HCT116 (cell line): ENCODE data around the gene RAP1B. TPM values are rescaled to one million over a fixed set of nuclear protein-coding genes. Genes with fewer than 3 reads are reported as not detected.

Experiments
- ATAC-seq: fragments of 200-7000 bp; cut with Tn5 transposase; 2 replicates; pipeline ENCODE4 v1.9.1; 2020; ENCODE audit warnings: mild to moderate bottlenecking, moderate library complexity
- BruUV-seq: library from RNA; stranded (reverse); fragments of 400-500 nt; replicated peaks from 2 replicates; lab custom pipeline; 2021; lab: Mats Ljungman, UMichigan
- CTCF ChIA-PET: fragments of 300-600 bp; sonication (Branson Sonifier 250); formaldehyde crosslinking; loops from one replicate; lab custom pipeline; 2021; ENCODE audit warnings: antibody characterized with exemption; lab: Charles Lee
- POLR2A ChIA-PET: fragments of 300-600, 350-600 bp; sonication (Branson Sonifier 250); formaldehyde crosslinking; loops from one replicate; lab custom pipeline; 2021; ENCODE audit warnings: antibody characterized with exemption; lab: Charles Lee
- RAD21 ChIA-PET, 2 experiments: fragments of 300-600 bp; sonication (Branson Sonifier 250); formaldehyde crosslinking; loops; one replicate each; lab custom pipeline; 2023; ENCODE audit warnings: low total read pairs in 2 of 2; ENCODE audit not compliant: uncharacterized antibody in 2 of 2, unreplicated experiment in 2 of 2, low non-redundant PET in 1 of 2; lab: Charles Lee
- DNase-seq: peaks from one replicate; pipeline ENCODE4 v3.0.0-alpha.2; 2010; ENCODE audit warnings: low read depth, low spot score
- H2AFZ ChIP-seq: fragments of 200-600 bp; shearing (Covaris generic), sonication (generic); 2 replicates; pipeline ENCODE4 v1.6.1; 2017; ENCODE audit warnings: low read depth, mixed run types, mixed read lengths, antibody characterized with exemption, low read length; ENCODE audit not compliant: poor library complexity, severe bottlenecking
- H3K27ac ChIP-seq: 2 replicates; pipeline ENCODE4 v1.5.1; 2012; ENCODE audit warnings: low read depth, low read length
- H3K27me3 ChIP-seq: fragments of 200-600 bp; sonication (generic); 2 replicates; pipeline ENCODE4 v1.6.1; 2016; ENCODE audit warnings: mixed run types, low read length, mixed read lengths; ENCODE audit not compliant: insufficient read depth
- H3K36me3 ChIP-seq, 2 experiments: fragments of 200-500 bp in 1 of 2; fragments of 200-600 bp in 1 of 2; sonication (Bioruptor generic) in 1 of 2; sonication (generic) in 1 of 2; 2 replicates each; pipeline versions ENCODE4 v1.5.1 to v1.6.1; 2014 to 2016; ENCODE audit warnings: low read length in 2 of 2, inconsistent platforms in 1 of 2, mixed read lengths in 1 of 2, mixed run types in 1 of 2; ENCODE audit not compliant: insufficient read depth in 2 of 2, control insufficient read depth in 1 of 2
- H3K4me1 ChIP-seq, 2 experiments: fragments of 200-600 bp in 1 of 2; sonication (generic) in 1 of 2; 2 replicates each; pipeline versions ENCODE4 v1.5.1 to v1.6.1; 2012 to 2017; ENCODE audit warnings: low read length in 2 of 2, inconsistent platforms in 1 of 2, mild to moderate bottlenecking in 1 of 2, mixed read lengths in 1 of 2, mixed run types in 1 of 2, moderate library complexity in 1 of 2; ENCODE audit not compliant: insufficient read depth in 2 of 2, control insufficient read depth in 1 of 2
- H3K4me2 ChIP-seq: fragments of 200-600 bp; sonication (generic); 2 replicates; pipeline ENCODE4 v1.6.1; 2017; ENCODE audit warnings: mixed run types, low read length, mixed read lengths
- H3K4me3 ChIP-seq, 2 experiments: fragments of 200-600 bp in 1 of 2; sonication (generic) in 1 of 2; replicated peaks in 1 of 2; 2 replicates each; pipeline ENCODE4 v1.5.1; 2011 to 2016; ENCODE audit warnings: low read length in 2 of 2, control low read depth in 1 of 2, low read depth in 1 of 2, mild to moderate bottlenecking in 1 of 2, mixed read lengths in 1 of 2, mixed run types in 1 of 2
- H3K79me2 ChIP-seq: fragments of 200-600 bp; sonication (generic); 2 replicates; pipeline ENCODE4 v1.6.1; 2017; ENCODE audit warnings: mild to moderate bottlenecking, mixed run types, low read length, moderate library complexity, mixed read lengths; ENCODE audit not compliant: insufficient read depth
- H3K9ac ChIP-seq: fragments of 200-600 bp; sonication (generic); 2 replicates; pipeline ENCODE4 v1.6.1; 2016; ENCODE audit warnings: low read length, mixed read lengths
- H3K9me2 ChIP-seq: fragments of 200-600 bp; sonication (generic), shearing (Covaris generic); 2 replicates; pipeline ENCODE4 v1.6.1; 2017; ENCODE audit warnings: mixed run types, mild to moderate bottlenecking, moderate library complexity; ENCODE audit not compliant: insufficient read depth
- H3K9me3 ChIP-seq, 2 experiments: fragments of 200-500 bp in 1 of 2; fragments of 200-600 bp in 1 of 2; sonication (Bioruptor generic) in 1 of 2; sonication (generic) in 1 of 2; 2 replicates each; pipeline ENCODE4 v1.6.1; 2014 to 2017; ENCODE audit warnings: low read length in 2 of 2, mixed read lengths in 2 of 2, inconsistent platforms in 1 of 2, low read depth in 1 of 2, mild to moderate bottlenecking in 1 of 2, mixed run types in 1 of 2, moderate library complexity in 1 of 2; ENCODE audit not compliant: control insufficient read depth in 1 of 2, insufficient read depth in 1 of 2
- H4K20me1 ChIP-seq: fragments of 200-600 bp; sonication (generic), shearing (Covaris generic); 2 replicates; pipeline ENCODE4 v1.6.1; 2017; ENCODE audit warnings: mixed run types, mild to moderate bottlenecking, moderate library complexity; ENCODE audit not compliant: insufficient read depth
- ATF3 ChIP-seq: IDR thresholded peaks from 2 replicates; pipeline ENCODE4 v1.6.1; 2012
- EGR1 ChIP-seq: IDR thresholded peaks from 2 replicates; pipeline ENCODE4 v1.6.1; 2012; ENCODE audit warnings: low read depth
- JUND ChIP-seq: IDR thresholded peaks from 2 replicates; pipeline ENCODE4 v1.6.1; 2012
- RAD21 ChIP-seq: IDR thresholded peaks from 2 replicates; pipeline ENCODE4 v1.6.1; 2012; ENCODE audit warnings: low read depth, mild to moderate bottlenecking
- SIN3A ChIP-seq: IDR thresholded peaks from 2 replicates; pipeline ENCODE4 v1.6.1; 2012; ENCODE audit warnings: low read depth
- TCF7L2 ChIP-seq: IDR thresholded peaks from 2 replicates; pipeline ENCODE4 v1.7.0; 2011; ENCODE audit warnings: borderline replicate concordance, inconsistent platforms; ENCODE audit not compliant: insufficient read depth, insufficient read length; ENCODE audit errors: extremely low read depth
- ZNF274 ChIP-seq: fragments of 200-500 bp; sonication (Bioruptor generic); IDR thresholded peaks from 2 replicates; pipeline ENCODE4 v1.6.1; 2014; ENCODE audit warnings: mild to moderate bottlenecking, low read depth, low read length, inconsistent platforms
- intact Hi-C: fragments of 100-400 bp; cut with micrococcal nuclease; formaldehyde crosslinking; loops from 2 replicates; pipeline ENCODE4 v1.10.0; 2022
- total RNA-seq: library from RNA; stranded (reverse); gene quantifications from one replicate; pipeline ENCODE4 v1.2.1, GENCODE V29; 2021; ENCODE audit not compliant: unreplicated experiment
- TF ChIP-seq, protein P1 (sequence below): IDR thresholded peaks from 2 replicates; pipeline ENCODE4 v1.6.1; 2011; ENCODE audit warnings: mild to moderate bottlenecking, low read length, moderate library complexity; ENCODE audit not compliant: insufficient replicate concordance; ENCODE audit errors: extremely low read depth
- TF ChIP-seq, protein P2 (sequence below): IDR thresholded peaks from 2 replicates; pipeline ENCODE4 v1.6.1; 2012; ENCODE audit warnings: low read depth

RAP1B gene
- total RNA-seq, 1 experiment from 2014 or later: 79.2 TPM

DNA sequence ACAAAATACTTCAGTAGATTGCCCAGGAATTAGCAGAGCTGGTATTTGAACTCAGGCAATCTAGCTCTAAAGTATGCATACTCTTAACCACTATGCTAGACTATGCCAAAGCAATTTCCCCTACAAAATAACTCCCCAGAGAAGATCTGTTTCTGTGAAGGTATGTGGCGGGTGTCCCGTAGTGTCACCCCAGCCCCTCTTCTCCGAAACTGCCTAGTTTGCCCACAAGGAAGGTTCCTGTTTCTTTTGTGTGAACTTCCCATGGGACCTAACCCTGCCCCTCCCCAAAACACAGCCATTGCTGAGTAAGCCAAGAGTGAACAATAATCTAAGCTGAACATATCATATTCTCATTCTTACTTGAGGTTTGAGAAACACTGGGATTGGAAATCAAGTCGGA, 15.5 kb upstream of the RAP1B start:
- Histone ChIP-seq H3K9me3 (peaks cover 0 to 7% of the 10 kb centered on the region in 2 experiments; a peak in 1 of 4 replicates), H3K36me3 (no peaks in the 10 kb centered on the region), H4K20me1 (no peaks in the 10 kb centered on the region), H3K27ac (no peak overlapping the region), H3K9me2 (no peaks in the 10 kb centered on the region), H3K9ac (no peak overlapping the region), H2AFZ (no peak overlapping the region), H3K79me2 (no peaks in the 10 kb centered on the region), H3K4me2 (no peak overlapping the region), H3K4me1 (no peaks in the 10 kb centered on the region), H3K4me3 (no peak overlapping the region), H3K27me3 (no peaks in the 10 kb centered on the region)
- DNase-seq (no peak), ATAC-seq (no peak)
- POLR2A ChIA-PET: no interaction called here
- CTCF ChIA-PET: no interaction called here
- no peak for TF ChIP-seq ATF3
- TF ChIP-seq SIN3A: no peak
- no peak for TF ChIP-seq RAD21
- TF ChIP-seq JUND: no peak
- TF ChIP-seq, protein P1, sequence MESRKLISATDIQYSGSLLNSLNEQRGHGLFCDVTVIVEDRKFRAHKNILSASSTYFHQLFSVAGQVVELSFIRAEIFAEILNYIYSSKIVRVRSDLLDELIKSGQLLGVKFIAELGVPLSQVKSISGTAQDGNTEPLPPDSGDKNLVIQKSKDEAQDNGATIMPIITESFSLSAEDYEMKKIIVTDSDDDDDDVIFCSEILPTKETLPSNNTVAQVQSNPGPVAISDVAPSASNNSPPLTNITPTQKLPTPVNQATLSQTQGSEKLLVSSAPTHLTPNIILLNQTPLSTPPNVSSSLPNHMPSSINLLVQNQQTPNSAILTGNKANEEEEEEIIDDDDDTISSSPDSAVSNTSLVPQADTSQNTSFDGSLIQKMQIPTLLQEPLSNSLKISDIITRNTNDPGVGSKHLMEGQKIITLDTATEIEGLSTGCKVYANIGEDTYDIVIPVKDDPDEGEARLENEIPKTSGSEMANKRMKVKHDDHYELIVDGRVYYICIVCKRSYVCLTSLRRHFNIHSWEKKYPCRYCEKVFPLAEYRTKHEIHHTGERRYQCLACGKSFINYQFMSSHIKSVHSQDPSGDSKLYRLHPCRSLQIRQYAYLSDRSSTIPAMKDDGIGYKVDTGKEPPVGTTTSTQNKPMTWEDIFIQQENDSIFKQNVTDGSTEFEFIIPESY: no peak
- RAD21 ChIA-PET: no interaction called here
- intact Hi-C loops: no loop called here
- BruUV-seq: no TSS peak

- ChIA-PET POLR2A (no interaction called here), CTCF (no interaction called here), RAD21 (no interaction called here)
- no peak overlapping the region for H3K4me2 ChIP-seq
- H3K36me3 ChIP-seq: no peaks in the 10 kb centered on the region
- ATAC-seq: no peak
- H3K4me3 ChIP-seq: no peak overlapping the region
- intact Hi-C loops: no loop called here
- H3K27ac ChIP-seq: no peak overlapping the region
- no peak for DNase-seq
- H3K4me1 ChIP-seq: no peaks in the 10 kb centered on the region
- no peak overlapping the region for H3K9ac ChIP-seq
- H3K79me2 ChIP-seq: no peaks in the 10 kb centered on the region
- H4K20me1 ChIP-seq: no peaks in the 10 kb centered on the region
- H3K27me3 ChIP-seq: no peaks in the 10 kb centered on the region
- H3K9me2 ChIP-seq: no peaks in the 10 kb centered on the region
- BruUV-seq: no TSS peak
- H3K9me3 ChIP-seq: no peaks in the 10 kb centered on the region
- no peak overlapping the region for H2AFZ ChIP-seq
- TF ChIP-seq TCF7L2 (no peak), JUND (no peak), EGR1 (no peak), ZNF274 (no peak)
- TF ChIP-seq, protein P2, sequence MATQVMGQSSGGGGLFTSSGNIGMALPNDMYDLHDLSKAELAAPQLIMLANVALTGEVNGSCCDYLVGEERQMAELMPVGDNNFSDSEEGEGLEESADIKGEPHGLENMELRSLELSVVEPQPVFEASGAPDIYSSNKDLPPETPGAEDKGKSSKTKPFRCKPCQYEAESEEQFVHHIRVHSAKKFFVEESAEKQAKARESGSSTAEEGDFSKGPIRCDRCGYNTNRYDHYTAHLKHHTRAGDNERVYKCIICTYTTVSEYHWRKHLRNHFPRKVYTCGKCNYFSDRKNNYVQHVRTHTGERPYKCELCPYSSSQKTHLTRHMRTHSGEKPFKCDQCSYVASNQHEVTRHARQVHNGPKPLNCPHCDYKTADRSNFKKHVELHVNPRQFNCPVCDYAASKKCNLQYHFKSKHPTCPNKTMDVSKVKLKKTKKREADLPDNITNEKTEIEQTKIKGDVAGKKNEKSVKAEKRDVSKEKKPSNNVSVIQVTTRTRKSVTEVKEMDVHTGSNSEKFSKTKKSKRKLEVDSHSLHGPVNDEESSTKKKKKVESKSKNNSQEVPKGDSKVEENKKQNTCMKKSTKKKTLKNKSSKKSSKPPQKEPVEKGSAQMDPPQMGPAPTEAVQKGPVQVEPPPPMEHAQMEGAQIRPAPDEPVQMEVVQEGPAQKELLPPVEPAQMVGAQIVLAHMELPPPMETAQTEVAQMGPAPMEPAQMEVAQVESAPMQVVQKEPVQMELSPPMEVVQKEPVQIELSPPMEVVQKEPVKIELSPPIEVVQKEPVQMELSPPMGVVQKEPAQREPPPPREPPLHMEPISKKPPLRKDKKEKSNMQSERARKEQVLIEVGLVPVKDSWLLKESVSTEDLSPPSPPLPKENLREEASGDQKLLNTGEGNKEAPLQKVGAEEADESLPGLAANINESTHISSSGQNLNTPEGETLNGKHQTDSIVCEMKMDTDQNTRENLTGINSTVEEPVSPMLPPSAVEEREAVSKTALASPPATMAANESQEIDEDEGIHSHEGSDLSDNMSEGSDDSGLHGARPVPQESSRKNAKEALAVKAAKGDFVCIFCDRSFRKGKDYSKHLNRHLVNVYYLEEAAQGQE: no peak
- TF ChIP-seq, protein P1: no peak
Observed at GRCh38 chr12:68601767-68602166, 8.9 kb upstream of the RAP1B start.
